ENCODE measurements around the gene SLC6A5.
"Not testable (repeated sequence)": the region's sequence is repeated elsewhere in the genome, so short reads cannot be mapped to it uniquely, and the experiment has no call there.

DNA sequence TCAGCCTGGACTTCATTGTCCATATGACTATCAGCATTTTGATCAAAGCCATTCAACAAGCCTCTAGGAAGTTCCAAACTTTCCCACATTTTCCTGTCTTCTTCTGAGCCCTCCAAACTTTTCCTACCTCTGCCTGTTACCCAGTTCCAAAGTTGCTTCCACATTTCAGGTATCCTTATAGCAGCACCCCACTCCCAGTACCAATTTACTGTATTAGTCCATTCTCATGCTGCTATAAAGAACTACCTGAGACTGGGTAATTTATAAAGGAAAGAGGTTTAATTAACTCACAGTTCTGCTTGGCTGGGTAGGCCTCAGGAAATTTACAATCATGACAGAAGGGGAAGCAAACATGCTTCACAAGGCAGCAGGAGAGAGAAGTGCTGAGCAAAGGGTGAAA lies 43.0 kb upstream of the SLC6A5 start:
- not testable (repeated sequence) for TF ChIP-seq POLR2A (IDR thresholded peaks at IDR 0.05; ENCODE audit: control extremely low read depth in 1 of 2, low read depth in 2 of 2, low read length in 2 of 2); SP2 (IDR thresholded peaks at IDR 0.05; ENCODE audit: low read length)
- TF ChIP-seq, protein P1, sequence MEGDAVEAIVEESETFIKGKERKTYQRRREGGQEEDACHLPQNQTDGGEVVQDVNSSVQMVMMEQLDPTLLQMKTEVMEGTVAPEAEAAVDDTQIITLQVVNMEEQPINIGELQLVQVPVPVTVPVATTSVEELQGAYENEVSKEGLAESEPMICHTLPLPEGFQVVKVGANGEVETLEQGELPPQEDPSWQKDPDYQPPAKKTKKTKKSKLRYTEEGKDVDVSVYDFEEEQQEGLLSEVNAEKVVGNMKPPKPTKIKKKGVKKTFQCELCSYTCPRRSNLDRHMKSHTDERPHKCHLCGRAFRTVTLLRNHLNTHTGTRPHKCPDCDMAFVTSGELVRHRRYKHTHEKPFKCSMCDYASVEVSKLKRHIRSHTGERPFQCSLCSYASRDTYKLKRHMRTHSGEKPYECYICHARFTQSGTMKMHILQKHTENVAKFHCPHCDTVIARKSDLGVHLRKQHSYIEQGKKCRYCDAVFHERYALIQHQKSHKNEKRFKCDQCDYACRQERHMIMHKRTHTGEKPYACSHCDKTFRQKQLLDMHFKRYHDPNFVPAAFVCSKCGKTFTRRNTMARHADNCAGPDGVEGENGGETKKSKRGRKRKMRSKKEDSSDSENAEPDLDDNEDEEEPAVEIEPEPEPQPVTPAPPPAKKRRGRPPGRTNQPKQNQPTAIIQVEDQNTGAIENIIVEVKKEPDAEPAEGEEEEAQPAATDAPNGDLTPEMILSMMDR (IDR thresholded peaks at IDR 0.05; ENCODE audit: control extremely low read depth in 1 of 3, insufficient read depth in 1 of 3, low read depth in 1 of 3, low read length in 3 of 3) = not testable (repeated sequence)
